DMS79 treated with DMSO at 0.1 percent for 48 hours (cell line): ENCODE measurements around the gene TAMM41.
"Not testable (repeated sequence)": the region's sequence is repeated elsewhere in the genome, so short reads cannot be mapped to it uniquely, and the experiment has no call there.

Experiments used
- DNase-seq: peaks from one replicate; lab custom pipeline; 2025; lab: John Stamatoyannopoulos, UW

Gene TAMM41

GRCh38 chr3:11764931-11765363 is 81.7 kb downstream of the TAMM41 start:
- no peak for DNase-seq

DNA sequence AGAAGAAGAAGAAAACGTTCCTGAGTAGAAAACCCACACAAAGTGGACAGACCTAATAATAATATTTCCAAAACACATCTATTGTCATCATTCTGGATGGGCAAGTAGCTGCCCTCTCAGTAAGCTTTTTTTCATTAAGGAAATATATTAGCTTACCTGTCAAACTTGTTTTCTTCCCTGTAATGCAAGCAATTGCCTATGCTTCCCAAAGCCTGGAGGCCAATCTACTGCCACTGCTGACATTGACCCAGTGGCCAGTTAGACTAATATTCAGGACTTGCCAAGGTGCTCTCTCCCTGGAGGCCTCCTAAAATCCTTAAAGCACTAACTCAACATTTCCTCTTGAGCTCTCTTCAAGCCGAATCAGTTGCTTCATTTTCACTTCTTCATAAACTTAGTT is 86.7 kb downstream of the TAMM41 start:
- no peak for DNase-seq

DNA sequence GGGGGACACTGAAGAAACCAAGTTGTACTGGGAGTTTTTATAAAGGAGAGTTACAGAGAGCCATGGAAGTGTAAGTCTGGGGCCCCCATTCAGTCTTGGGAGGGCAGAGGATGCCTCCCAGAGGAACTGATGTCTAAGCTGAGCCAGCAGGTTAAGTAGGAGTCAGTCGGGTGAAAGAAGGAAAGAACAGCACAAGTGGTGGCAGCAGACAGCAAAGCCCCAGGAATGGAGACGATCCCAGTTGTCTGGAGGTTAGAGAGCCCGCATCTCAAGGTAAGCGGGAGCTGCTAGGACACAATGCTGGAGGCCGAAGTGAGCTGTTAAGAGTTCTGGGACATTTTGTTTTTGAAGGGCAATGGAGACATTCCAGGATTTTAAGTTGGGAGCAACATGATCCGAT is 88.8 kb downstream of the TAMM41 start:
- no peak for DNase-seq

DNA sequence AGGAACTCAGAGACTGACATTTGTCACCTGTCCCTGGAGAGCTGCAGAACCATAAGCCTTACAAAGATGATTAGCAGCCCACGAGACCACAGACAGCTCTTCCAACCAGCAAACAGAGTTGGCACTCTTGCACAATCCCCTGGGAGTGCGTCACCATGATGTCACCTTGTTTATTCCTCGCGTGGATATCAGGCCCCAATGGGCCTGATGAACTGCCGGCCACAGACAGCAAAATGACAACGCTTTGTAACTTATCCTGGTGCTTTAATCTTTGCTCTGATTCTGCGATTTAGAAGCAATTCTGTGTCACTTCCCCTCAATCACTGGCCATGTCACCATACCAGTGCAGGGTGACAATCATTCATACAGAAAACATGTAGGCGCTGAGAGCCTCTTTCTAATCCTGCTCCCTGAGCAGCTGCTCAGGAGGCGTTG is 89.2 kb downstream of the TAMM41 start:
- DNase-seq: no peak

DNA sequence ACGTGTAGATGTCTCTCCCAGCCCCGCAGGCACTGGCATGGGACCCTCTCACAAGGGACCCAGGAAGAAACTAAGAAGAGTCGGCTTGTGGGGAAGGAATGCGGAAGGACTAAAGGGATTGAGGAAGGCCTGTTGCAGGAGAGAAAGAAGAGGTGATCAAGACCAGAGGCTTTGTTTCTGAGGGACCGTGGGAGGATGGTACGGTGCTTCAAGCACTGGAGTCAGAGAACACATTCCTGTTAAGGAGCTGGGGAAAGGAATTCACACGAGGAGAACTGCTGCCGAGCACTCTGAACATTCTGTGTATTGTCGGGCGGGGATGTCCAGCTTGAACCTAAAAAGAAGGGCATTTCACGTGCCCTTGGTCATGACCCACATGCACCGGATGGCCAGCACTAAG is 91.4 kb downstream of the TAMM41 start:
- DNase-seq: no peak

DNA sequence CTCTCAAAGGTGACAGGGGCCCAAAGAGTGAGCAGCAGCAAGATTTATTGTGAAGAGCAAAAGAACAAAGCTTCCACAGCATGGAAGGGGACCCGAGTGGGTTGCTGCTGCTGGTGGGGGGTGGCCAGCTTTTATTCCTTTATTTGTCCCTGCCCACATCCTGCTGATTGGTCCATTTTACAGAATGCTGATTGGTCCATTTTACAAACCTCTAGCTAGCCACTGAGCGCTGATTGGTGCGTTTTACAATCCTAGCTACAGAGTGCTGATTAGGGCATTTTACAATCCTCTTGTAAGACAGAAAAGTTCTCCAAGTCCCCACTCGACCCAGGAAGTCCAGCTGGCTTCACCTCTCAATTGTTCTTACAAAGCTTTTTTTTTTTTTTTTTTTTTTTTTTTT is 94.4 kb downstream of the TAMM41 start:
- not testable (repeated sequence) for DNase-seq

- DNase-seq: not testable (repeated sequence)
Observed at GRCh38 chr3:11748306-11748705, 98.4 kb downstream of the TAMM41 start.
